NCI-H2196 (cell line): Measurements from ENCODE around the gene ARHGAP9.
"Not testable (repeated sequence)": the region's sequence is repeated elsewhere in the genome, so short reads cannot be mapped to it uniquely, and the experiment has no call there.

ENCODE experiments used
- DNase-seq: peaks from one replicate; lab custom pipeline; 2025; ENCODE audit not compliant: unreplicated experiment; lab: John Stamatoyannopoulos, UW

The ARHGAP9 gene

GRCh38 chr12:57495051-57495701, 15.5 kb upstream of the ARHGAP9 start:
- DNase-seq = not testable (repeated sequence)

- DNase-seq = no peak
Observed at GRCh38 chr12:57491393-57492280, 12.0 kb upstream of the ARHGAP9 start.

GRCh38 chr12:57490126-57490525, 10.5 kb upstream of the ARHGAP9 start:
- no peak for DNase-seq

GRCh38 chr12:57489157-57489641, 9.5 kb upstream of the ARHGAP9 start:
- DNase-seq = no peak

- no peak for DNase-seq
Observed at GRCh38 chr12:57488402-57489156, 8.9 kb upstream of the ARHGAP9 start.

GRCh38 chr12:57487597-57488401, 8.1 kb upstream of the ARHGAP9 start, which contains the start of gene MARS1:
Gene MARS1 (plus strand): TSS chr12:57488068. CDS start chr12:57488091, 23 bp downstream.
- peak; percentile 97 for DNase-seq

- no peak for DNase-seq
Observed at GRCh38 chr12:57487055-57487596, 7.5 kb upstream of the ARHGAP9 start.

- DNase-seq = no peak
Observed at GRCh38 chr12:57485695-57486094, 6.0 kb upstream of the ARHGAP9 start.

- DNase-seq = no peak
Observed at GRCh38 chr12:57483466-57483865, 3.8 kb upstream of the ARHGAP9 start.

- no peak for DNase-seq
Observed at GRCh38 chr12:57481671-57482070, 2.0 kb upstream of the ARHGAP9 start.

GRCh38 chr12:57479043-57479375, 657 bp downstream of the ARHGAP9 start:
- no peak for DNase-seq

GRCh38 chr12:57477710-57478681, 1.7 kb downstream of the ARHGAP9 start:
- DNase-seq = no peak

- no peak for DNase-seq
Observed at GRCh38 chr12:57476993-57477709, 2.5 kb downstream of the ARHGAP9 start.

GRCh38 chr12:57476162-57476992, 3.3 kb downstream of the ARHGAP9 start:
- no peak for DNase-seq

- DNase-seq = no peak
Observed at GRCh38 chr12:57475271-57476161, 4.2 kb downstream of the ARHGAP9 start.

- no peak for DNase-seq
Observed at GRCh38 chr12:57474862-57475261, 4.8 kb downstream of the ARHGAP9 start.

- no peak for DNase-seq
Observed at GRCh38 chr12:57474430-57474829, 5.2 kb downstream of the ARHGAP9 start.
